Erythroblast (primary cell): ENCODE measurements around the gene SHROOM1.

Experiments
- GATA1 ChIP-seq: IDR thresholded peaks from 2 replicates; pipeline ENCODE4 v1.6.1; 2011; ENCODE audit warnings: low read depth, mild to moderate bottlenecking, control low read depth, low read length, moderate library complexity
- POLR2A ChIP-seq: IDR thresholded peaks from 2 replicates; pipeline ENCODE4 v1.6.1; 2011; ENCODE audit warnings: mild to moderate bottlenecking, low read length

GRCh38 chr5:132773114-132773513 lies 57.3 kb downstream of the SHROOM1 start:
- TF ChIP-seq POLR2A (no peak), GATA1 (no peak)
